ENCODE results near the gene BCL7A.

DNA sequence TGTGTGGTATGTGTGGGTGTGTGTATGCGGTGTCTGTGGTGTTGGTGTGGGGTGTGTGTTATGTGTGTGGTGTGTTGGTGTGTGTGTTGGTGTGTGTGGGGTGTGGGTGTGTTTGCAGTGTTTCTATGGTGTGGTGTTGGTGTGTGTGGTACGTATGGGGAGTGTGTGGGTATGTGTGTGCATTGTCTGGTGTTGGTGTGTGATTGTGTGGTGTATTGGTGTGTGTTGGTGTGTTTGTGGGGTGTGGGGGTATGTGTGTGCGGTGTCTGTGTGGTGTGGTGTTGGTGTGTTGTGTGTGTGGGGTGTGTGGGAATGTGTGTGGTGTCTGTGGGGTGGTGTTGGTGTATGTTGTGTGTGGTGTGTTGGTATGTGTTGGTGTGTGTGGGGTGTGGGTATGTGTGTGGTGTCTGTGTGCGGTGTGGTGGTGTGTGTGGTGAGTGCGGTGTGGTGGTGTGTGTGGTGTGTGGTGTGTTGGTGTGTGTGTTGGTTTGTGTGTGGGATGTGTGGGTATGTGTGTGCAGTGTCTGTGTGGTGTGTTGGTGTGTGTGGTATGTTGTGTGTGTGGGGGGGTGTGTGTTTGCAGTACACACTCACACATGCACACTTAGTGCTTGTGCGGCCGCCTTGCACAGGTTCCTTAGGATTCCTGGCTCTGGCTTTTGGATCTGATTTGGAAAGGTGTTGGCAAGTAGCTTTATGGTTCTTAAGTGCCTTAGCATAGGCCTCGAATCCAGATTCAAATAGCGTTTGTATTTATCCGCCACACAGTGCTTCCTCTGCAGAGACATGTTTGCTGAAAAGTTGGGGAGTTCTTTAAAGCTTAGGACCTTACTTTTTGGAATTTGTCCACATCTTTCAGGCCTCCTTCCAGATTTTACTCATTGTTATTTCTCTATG, 73.3 kb downstream of the BCL7A start:
- TF ChIP-seq, protein P1, sequence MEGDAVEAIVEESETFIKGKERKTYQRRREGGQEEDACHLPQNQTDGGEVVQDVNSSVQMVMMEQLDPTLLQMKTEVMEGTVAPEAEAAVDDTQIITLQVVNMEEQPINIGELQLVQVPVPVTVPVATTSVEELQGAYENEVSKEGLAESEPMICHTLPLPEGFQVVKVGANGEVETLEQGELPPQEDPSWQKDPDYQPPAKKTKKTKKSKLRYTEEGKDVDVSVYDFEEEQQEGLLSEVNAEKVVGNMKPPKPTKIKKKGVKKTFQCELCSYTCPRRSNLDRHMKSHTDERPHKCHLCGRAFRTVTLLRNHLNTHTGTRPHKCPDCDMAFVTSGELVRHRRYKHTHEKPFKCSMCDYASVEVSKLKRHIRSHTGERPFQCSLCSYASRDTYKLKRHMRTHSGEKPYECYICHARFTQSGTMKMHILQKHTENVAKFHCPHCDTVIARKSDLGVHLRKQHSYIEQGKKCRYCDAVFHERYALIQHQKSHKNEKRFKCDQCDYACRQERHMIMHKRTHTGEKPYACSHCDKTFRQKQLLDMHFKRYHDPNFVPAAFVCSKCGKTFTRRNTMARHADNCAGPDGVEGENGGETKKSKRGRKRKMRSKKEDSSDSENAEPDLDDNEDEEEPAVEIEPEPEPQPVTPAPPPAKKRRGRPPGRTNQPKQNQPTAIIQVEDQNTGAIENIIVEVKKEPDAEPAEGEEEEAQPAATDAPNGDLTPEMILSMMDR (IDR thresholded peaks at IDR 0.05; ENCODE audit: poor library complexity), result no peak
- TF ChIP-seq EZH2 (IDR thresholded peaks at IDR 0.05; ENCODE audit: borderline replicate concordance), result no peak
- TF ChIP-seq EZH2phosphoT487 (IDR thresholded peaks at IDR 0.05; ENCODE audit: low read depth, severe bottlenecking, unreplicated experiment), result no peak

All from hepatocyte (in vitro differentiated cells).